ENCODE measurements around the gene TYK2.

- TF ChIP-seq ZNF311 (tag by site-specific recombination; IDR thresholded peaks at IDR 0.05; ENCODE audit: borderline replicate concordance) (no peak), ZNF248 (tag by site-specific recombination; IDR thresholded peaks at IDR 0.05) (no peak), ZNF292 (tag by site-specific recombination; IDR thresholded peaks at IDR 0.05; ENCODE audit: borderline replicate concordance, low read depth) (no peak), GLI4 (tag by site-specific recombination; IDR thresholded peaks at IDR 0.05) (no peak), ZNF362 (tag by site-specific recombination; IDR thresholded peaks at IDR 0.05) (no peak)
- TF ChIP-seq, protein P1, sequence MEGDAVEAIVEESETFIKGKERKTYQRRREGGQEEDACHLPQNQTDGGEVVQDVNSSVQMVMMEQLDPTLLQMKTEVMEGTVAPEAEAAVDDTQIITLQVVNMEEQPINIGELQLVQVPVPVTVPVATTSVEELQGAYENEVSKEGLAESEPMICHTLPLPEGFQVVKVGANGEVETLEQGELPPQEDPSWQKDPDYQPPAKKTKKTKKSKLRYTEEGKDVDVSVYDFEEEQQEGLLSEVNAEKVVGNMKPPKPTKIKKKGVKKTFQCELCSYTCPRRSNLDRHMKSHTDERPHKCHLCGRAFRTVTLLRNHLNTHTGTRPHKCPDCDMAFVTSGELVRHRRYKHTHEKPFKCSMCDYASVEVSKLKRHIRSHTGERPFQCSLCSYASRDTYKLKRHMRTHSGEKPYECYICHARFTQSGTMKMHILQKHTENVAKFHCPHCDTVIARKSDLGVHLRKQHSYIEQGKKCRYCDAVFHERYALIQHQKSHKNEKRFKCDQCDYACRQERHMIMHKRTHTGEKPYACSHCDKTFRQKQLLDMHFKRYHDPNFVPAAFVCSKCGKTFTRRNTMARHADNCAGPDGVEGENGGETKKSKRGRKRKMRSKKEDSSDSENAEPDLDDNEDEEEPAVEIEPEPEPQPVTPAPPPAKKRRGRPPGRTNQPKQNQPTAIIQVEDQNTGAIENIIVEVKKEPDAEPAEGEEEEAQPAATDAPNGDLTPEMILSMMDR (tag by site-specific recombination; IDR thresholded peaks at IDR 0.05): no peak
Observed at GRCh38 chr19:10412257-10412977, 32.0 kb upstream of the TYK2 start.

Measured in HEK293 (cell line).